ENCODE results near the gene BAZ2A.

DNA sequence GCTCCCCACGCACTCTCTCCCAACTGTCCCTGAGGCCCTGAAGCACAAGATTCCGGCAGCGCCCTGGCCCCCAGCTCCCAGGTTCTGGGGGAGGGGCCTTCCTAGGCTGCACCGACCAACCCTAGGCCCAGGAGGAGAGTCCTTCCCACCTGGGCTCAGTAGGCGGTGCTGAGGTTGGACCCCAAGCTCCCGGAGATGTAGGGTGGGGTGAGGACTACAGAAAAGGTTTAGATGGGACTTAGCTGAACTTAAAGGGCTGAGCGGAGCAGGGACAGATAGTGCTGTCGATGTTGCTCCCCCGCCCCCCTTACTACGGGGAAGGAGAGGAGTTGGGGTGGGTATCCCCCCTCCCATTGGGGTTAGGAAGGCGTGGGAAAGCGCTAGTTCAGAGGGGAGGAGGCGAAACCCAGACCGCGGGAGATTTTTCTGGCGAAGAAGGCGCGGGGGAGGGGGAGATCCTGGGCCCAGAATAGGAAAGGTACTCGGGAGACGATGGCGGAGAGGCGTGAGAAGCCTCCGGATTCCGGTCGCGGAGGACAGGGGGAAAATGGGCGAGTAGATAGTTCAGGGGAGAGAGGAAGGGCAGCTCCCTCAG is 4.2 kb upstream of the BAZ2A start:
- TF ChIP-seq, protein P1, sequence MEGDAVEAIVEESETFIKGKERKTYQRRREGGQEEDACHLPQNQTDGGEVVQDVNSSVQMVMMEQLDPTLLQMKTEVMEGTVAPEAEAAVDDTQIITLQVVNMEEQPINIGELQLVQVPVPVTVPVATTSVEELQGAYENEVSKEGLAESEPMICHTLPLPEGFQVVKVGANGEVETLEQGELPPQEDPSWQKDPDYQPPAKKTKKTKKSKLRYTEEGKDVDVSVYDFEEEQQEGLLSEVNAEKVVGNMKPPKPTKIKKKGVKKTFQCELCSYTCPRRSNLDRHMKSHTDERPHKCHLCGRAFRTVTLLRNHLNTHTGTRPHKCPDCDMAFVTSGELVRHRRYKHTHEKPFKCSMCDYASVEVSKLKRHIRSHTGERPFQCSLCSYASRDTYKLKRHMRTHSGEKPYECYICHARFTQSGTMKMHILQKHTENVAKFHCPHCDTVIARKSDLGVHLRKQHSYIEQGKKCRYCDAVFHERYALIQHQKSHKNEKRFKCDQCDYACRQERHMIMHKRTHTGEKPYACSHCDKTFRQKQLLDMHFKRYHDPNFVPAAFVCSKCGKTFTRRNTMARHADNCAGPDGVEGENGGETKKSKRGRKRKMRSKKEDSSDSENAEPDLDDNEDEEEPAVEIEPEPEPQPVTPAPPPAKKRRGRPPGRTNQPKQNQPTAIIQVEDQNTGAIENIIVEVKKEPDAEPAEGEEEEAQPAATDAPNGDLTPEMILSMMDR (conservative IDR thresholded peaks at IDR 0.05; ENCODE audit: low read depth in 2 of 2): no peak
- TF ChIP-seq, protein P2, sequence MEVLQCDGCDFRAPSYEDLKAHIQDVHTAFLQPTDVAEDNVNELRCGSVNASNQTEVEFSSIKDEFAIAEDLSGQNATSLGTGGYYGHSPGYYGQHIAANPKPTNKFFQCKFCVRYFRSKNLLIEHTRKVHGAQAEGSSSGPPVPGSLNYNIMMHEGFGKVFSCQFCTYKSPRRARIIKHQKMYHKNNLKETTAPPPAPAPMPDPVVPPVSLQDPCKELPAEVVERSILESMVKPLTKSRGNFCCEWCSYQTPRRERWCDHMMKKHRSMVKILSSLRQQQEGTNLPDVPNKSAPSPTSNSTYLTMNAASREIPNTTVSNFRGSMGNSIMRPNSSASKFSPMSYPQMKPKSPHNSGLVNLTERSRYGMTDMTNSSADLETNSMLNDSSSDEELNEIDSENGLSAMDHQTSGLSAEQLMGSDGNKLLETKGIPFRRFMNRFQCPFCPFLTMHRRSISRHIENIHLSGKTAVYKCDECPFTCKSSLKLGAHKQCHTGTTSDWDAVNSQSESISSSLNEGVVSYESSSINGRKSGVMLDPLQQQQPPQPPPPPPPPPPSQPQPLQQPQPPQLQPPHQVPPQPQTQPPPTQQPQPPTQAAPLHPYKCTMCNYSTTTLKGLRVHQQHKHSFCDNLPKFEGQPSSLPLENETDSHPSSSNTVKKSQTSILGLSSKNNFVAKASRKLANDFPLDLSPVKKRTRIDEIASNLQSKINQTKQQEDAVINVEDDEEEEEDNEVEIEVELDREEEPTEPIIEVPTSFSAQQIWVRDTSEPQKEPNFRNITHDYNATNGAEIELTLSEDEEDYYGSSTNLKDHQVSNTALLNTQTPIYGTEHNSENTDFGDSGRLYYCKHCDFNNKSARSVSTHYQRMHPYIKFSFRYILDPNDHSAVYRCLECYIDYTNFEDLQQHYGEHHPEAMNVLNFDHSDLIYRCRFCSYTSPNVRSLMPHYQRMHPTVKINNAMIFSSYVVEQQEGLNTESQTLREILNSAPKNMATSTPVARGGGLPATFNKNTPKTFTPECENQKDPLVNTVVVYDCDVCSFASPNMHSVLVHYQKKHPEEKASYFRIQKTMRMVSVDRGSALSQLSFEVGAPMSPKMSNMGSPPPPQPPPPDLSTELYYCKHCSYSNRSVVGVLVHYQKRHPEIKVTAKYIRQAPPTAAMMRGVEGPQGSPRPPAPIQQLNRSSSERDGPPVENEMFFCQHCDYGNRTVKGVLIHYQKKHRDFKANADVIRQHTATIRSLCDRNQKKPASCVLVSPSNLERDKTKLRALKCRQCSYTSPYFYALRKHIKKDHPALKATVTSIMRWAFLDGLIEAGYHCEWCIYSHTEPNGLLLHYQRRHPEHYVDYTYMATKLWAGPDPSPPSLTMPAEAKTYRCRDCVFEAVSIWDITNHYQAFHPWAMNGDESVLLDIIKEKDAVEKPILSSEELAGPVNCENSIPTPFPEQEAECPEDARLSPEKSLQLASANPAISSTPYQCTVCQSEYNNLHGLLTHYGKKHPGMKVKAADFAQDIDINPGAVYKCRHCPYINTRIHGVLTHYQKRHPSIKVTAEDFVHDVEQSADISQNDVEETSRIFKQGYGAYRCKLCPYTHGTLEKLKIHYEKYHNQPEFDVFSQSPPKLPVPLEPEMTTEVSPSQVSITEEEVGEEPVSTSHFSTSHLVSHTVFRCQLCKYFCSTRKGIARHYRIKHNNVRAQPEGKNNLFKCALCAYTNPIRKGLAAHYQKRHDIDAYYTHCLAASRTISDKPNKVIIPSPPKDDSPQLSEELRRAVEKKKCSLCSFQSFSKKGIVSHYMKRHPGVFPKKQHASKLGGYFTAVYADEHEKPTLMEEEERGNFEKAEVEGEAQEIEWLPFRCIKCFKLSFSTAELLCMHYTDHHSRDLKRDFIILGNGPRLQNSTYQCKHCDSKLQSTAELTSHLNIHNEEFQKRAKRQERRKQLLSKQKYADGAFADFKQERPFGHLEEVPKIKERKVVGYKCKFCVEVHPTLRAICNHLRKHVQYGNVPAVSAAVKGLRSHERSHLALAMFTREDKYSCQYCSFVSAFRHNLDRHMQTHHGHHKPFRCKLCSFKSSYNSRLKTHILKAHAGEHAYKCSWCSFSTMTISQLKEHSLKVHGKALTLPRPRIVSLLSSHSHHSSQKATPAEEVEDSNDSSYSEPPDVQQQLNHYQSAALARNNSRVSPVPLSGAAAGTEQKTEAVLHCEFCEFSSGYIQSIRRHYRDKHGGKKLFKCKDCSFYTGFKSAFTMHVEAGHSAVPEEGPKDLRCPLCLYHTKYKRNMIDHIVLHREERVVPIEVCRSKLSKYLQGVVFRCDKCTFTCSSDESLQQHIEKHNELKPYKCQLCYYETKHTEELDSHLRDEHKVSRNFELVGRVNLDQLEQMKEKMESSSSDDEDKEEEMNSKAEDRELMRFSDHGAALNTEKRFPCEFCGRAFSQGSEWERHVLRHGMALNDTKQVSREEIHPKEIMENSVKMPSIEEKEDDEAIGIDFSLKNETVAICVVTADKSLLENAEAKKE (CRISPR knock-in tag; IDR thresholded peaks at IDR 0.05): no peak
- TF ChIP-seq EZH2 (IDR thresholded peaks at IDR 0.05; ENCODE audit: low read depth, unreplicated experiment): no peak
